H9 (cell line): ENCODE data around the gene ACSL3. TPM values are rescaled to one million over a fixed set of nuclear protein-coding genes. Genes with fewer than 3 reads are reported as not detected.
A peak's percentile ranks its signal among the peaks of the same experiment; 100 is the strongest.

ENCODE experiments used
- DNase-seq: peaks from one replicate; pipeline ENCODE4 v3.0.0-alpha.2; 2017
- H2AFZ ChIP-seq: one replicate; pipeline ENCODE4 v1.6.1; 2013; ENCODE audit warnings: mild to moderate bottlenecking, low read length, control low read depth, moderate library complexity
- H2AK5ac ChIP-seq: 2 replicates; pipeline ENCODE4 v1.6.1; 2013; ENCODE audit warnings: low read length, control low read depth, mixed read lengths; ENCODE audit not compliant: insufficient read length
- H2BK120ac ChIP-seq: one replicate; pipeline ENCODE4 v1.6.1; 2013; ENCODE audit warnings: low read depth, mild to moderate bottlenecking, low read length, control low read depth, inconsistent platforms; ENCODE audit not compliant: poor library complexity, severe bottlenecking
- H2BK12ac ChIP-seq: 2 replicates; pipeline ENCODE4 v1.6.1; 2013; ENCODE audit warnings: low read length, control low read depth, mixed read lengths, low read depth; ENCODE audit not compliant: insufficient read length
- H2BK15ac ChIP-seq: 2 replicates; pipeline ENCODE4 v1.6.1; 2013; ENCODE audit warnings: low read depth, low read length, control low read depth
- H2BK20ac ChIP-seq: one replicate; pipeline ENCODE4 v1.6.1; 2013; ENCODE audit warnings: low read depth, mild to moderate bottlenecking, low read length, control low read depth, inconsistent platforms; ENCODE audit not compliant: poor library complexity, severe bottlenecking
- H2BK5ac ChIP-seq: 2 replicates; pipeline ENCODE4 v1.6.1; 2013; ENCODE audit warnings: low read length, control low read depth, mixed read lengths; ENCODE audit not compliant: insufficient read length
- H3K14ac ChIP-seq: 2 replicates; pipeline ENCODE4 v1.6.1; 2013; ENCODE audit warnings: low read length, control low read depth; ENCODE audit not compliant: insufficient read depth
- H3K18ac ChIP-seq: 2 replicates; pipeline ENCODE4 v1.6.1; 2013; ENCODE audit warnings: low read depth, mild to moderate bottlenecking, mixed read lengths, low read length, control low read depth; ENCODE audit not compliant: insufficient read length
- H3K23ac ChIP-seq: 2 replicates; pipeline ENCODE4 v1.6.1; 2013; ENCODE audit warnings: low read length, control low read depth, mixed read lengths, low read depth; ENCODE audit not compliant: insufficient read length
- H3K23me2 ChIP-seq: 2 replicates; pipeline ENCODE4 v1.6.1; 2013; ENCODE audit warnings: low read depth, mild to moderate bottlenecking, mixed read lengths, low read length, control low read depth; ENCODE audit not compliant: insufficient read length, poor library complexity, severe bottlenecking
- H3K27ac ChIP-seq: 2 replicates; pipeline ENCODE4 v1.5.1; 2013; ENCODE audit warnings: low read length, control low read depth, mixed read lengths, low read depth; ENCODE audit not compliant: insufficient read length
- H3K27me3 ChIP-seq: 2 replicates; pipeline ENCODE4 v1.6.1; 2013; ENCODE audit warnings: low read length, control low read depth, inconsistent platforms; ENCODE audit not compliant: insufficient read depth
- H3K4ac ChIP-seq: 2 replicates; pipeline ENCODE4 v1.6.1; 2013; ENCODE audit warnings: low read depth, mild to moderate bottlenecking, control low read depth, inconsistent platforms, low read length, moderate library complexity
- H3K4me1 ChIP-seq: 2 replicates; pipeline ENCODE4 v1.6.1; 2013; ENCODE audit warnings: low read length, control low read depth, inconsistent platforms; ENCODE audit not compliant: insufficient read depth
- H3K4me2 ChIP-seq: 2 replicates; pipeline ENCODE4 v1.6.1; 2013; ENCODE audit warnings: low read length, control low read depth, mixed read lengths; ENCODE audit not compliant: insufficient read length, insufficient read depth
- H3K56ac ChIP-seq: 2 replicates; pipeline ENCODE4 v1.6.1; 2013; ENCODE audit warnings: low read depth, mild to moderate bottlenecking, mixed read lengths, low read length, control low read depth; ENCODE audit not compliant: insufficient read length
- H3K79me1 ChIP-seq: 2 replicates; pipeline ENCODE4 v1.6.1; 2013; ENCODE audit warnings: low read depth, mild to moderate bottlenecking, moderate library complexity, low read length, control low read depth, inconsistent platforms; ENCODE audit not compliant: insufficient read depth, poor library complexity, severe bottlenecking
- H3K79me2 ChIP-seq: 2 replicates; pipeline ENCODE4 v1.6.1; 2013; ENCODE audit warnings: low read length, control low read depth, inconsistent platforms; ENCODE audit not compliant: insufficient read depth
- H3K9ac ChIP-seq: 2 replicates; pipeline ENCODE4 v1.6.1; 2013; ENCODE audit warnings: low read length, control low read depth, mixed read lengths; ENCODE audit not compliant: insufficient read length; ENCODE audit errors: extremely low read depth
- H3K9me3 ChIP-seq: one replicate; pipeline ENCODE4 v1.6.1; 2013; ENCODE audit warnings: low read depth, low read length, inconsistent platforms; ENCODE audit not compliant: control insufficient read depth
- H3T11ph ChIP-seq: one replicate; pipeline ENCODE4 v1.6.1; 2013; ENCODE audit warnings: mild to moderate bottlenecking, low read length, control low read depth, inconsistent platforms
- H4K20me1 ChIP-seq: one replicate; pipeline ENCODE4 v1.6.1; 2013; ENCODE audit not compliant: control insufficient read depth, insufficient read length, insufficient read depth
- H4K5ac ChIP-seq: 2 replicates; pipeline ENCODE4 v1.6.1; 2013; ENCODE audit warnings: low read depth, mild to moderate bottlenecking, mixed read lengths, low read length, control low read depth; ENCODE audit not compliant: insufficient read length
- H4K8ac ChIP-seq: replicated peaks from 2 replicates; pipeline ENCODE4 v1.6.1; 2013; ENCODE audit warnings: low read length, control low read depth, mixed read lengths, low read depth; ENCODE audit not compliant: insufficient read length
- H4K91ac ChIP-seq: 2 replicates; pipeline ENCODE4 v1.6.1; 2013; ENCODE audit warnings: low read depth, mild to moderate bottlenecking, moderate library complexity, mixed read lengths, low read length, control low read depth; ENCODE audit not compliant: insufficient read length
- H3K27ac Mint-ChIP-seq, 3 experiments: 2 replicates in 2 of 3; 3 replicates in 1 of 3; pipeline ENCODE4 v1.8.0; 2020 to 2021; ENCODE audit warnings: mixed read lengths in 3 of 3, mild to moderate bottlenecking in 1 of 3, moderate library complexity in 1 of 3
- H3K27me3 Mint-ChIP-seq: 2 replicates; pipeline ENCODE4 v1.8.0; 2021; ENCODE audit warnings: low read depth, mild to moderate bottlenecking, moderate library complexity, mixed read lengths
- H3K36me3 Mint-ChIP-seq, 3 experiments: 2 replicates in 2 of 3; 3 replicates in 1 of 3; pipeline ENCODE4 v1.8.0; 2020 to 2021; ENCODE audit warnings: low read depth in 3 of 3, mixed read lengths in 3 of 3; ENCODE audit not compliant: insufficient read depth in 1 of 3
- H3K4me1 Mint-ChIP-seq, 2 experiments: 2 replicates each; pipeline ENCODE4 v1.8.0; 2020; ENCODE audit warnings: mixed read lengths in 2 of 2
- H3K4me3 Mint-ChIP-seq, 2 experiments: 2 replicates in 1 of 2; 3 replicates in 1 of 2; pipeline ENCODE4 v1.8.0; 2020 to 2021; ENCODE audit warnings: mild to moderate bottlenecking in 2 of 2, mixed read lengths in 2 of 2, moderate library complexity in 1 of 2
- H3K9me3 Mint-ChIP-seq, 2 experiments: 2 replicates in 1 of 2; 3 replicates in 1 of 2; pipeline ENCODE4 v1.8.0; 2020; ENCODE audit warnings: mild to moderate bottlenecking in 2 of 2, mixed read lengths in 2 of 2, moderate library complexity in 1 of 2
- CTCF ChIP-seq: fragments of 200-600 bp; sonication (generic); conservative IDR thresholded peaks from 3 replicates; pipeline ENCODE4 v1.8.0; 2021; ENCODE audit warnings: antibody characterized with exemption, mild to moderate bottlenecking
- WGBS: extraction: QIAGEN DNeasy Blood & Tissue Kit; methylation state at CpG from one replicate; pipeline ENCODE4 v1.1.7; 2013; ENCODE audit warnings: missing lambda C conversion rate, low lambda C conversion rate, mixed read lengths; ENCODE audit not compliant: insufficient read length; ENCODE audit errors: extremely low coverage; 5-methylcytosine and 5-hydroxymethylcytosine counted together
- total RNA-seq: library from RNA; stranded (reverse); gene quantifications from 2 replicates; pipeline ENCODE4 v1.2.1, GENCODE V29; 2021

Gene ACSL3
- total RNA-seq, 1 experiment from 2014 or later: 60.9 TPM

- no peaks in the 10 kb centered on the region for H4K20me1 ChIP-seq
- no peak for DNase-seq
- H2AK5ac ChIP-seq: no peak overlapping the region
- H2BK120ac ChIP-seq: no peak overlapping the region
- H3T11ph ChIP-seq: no peak overlapping the region
- no CpG with 5 or more reads among the region's 2 CpGs for WGBS
- Mint-ChIP-seq H3K9me3 (no peaks in the 10 kb centered on the region), H3K4me1 (peaks cover 40 to 41% of the 10 kb centered on the region in 2 experiments), H3K4me3 (no peak overlapping the region), H3K36me3 (peaks cover 2 to 5% (median 5%) of the 10 kb centered on the region in 3 experiments; a peak in 4 of 7 replicates), H3K27ac (peak overlapping the region in 2 of 3 experiments; percentile 15 to 78; a peak in 3 of 7 replicates), H3K27me3 (no peaks in the 10 kb centered on the region)
- H2BK5ac ChIP-seq: no peak overlapping the region
- H2BK15ac ChIP-seq: no peak overlapping the region
- H3K4me2 ChIP-seq: no peak overlapping the region
- H3K56ac ChIP-seq: no peak overlapping the region
- no peak overlapping the region for H4K5ac ChIP-seq
- H3K27me3 ChIP-seq: no peaks in the 10 kb centered on the region
- no peak overlapping the region for H2BK12ac ChIP-seq
- no peak overlapping the region for H2BK20ac ChIP-seq
- H3K4ac ChIP-seq: no peak overlapping the region
- H3K18ac ChIP-seq: no peak overlapping the region
- TF ChIP-seq CTCF: no peak
- no peak overlapping the region for H4K8ac ChIP-seq
- no peaks in the 10 kb centered on the region for H3K23me2 ChIP-seq
- H3K79me1 ChIP-seq: peaks cover 5% of the 10 kb centered on the region
- no peak overlapping the region for H3K27ac ChIP-seq
- no peak overlapping the region for H2AFZ ChIP-seq
- no peaks in the 10 kb centered on the region for H3K9me3 ChIP-seq
- H3K23ac ChIP-seq: no peak overlapping the region
- H3K4me1 ChIP-seq: peaks cover 5% of the 10 kb centered on the region; the same call in 1 of the 2 replicates
- no peak overlapping the region for H3K9ac ChIP-seq
- no peak overlapping the region for H3K14ac ChIP-seq
- no peak overlapping the region for H4K91ac ChIP-seq
- H3K79me2 ChIP-seq: peaks cover 13% of the 10 kb centered on the region; the same call in 1 of the 2 replicates
These were observed 39.5 kb downstream of the ACSL3 start for GRCh38 chr2:222900354-222900753.
